Chondrocyte (in vitro differentiated cells): ENCODE data around the gene KRTAP9-9. TPM values are rescaled to one million over a fixed set of nuclear protein-coding genes. Genes with fewer than 3 reads are reported as not detected.
"Not testable (repeated sequence)": the region's sequence is repeated elsewhere in the genome, so short reads cannot be mapped to it uniquely, and the experiment has no call there.

Source experiments
- DNase-seq: peaks from one replicate; pipeline ENCODE4 v3.0.0; 2021; ENCODE audit warnings: mixed read lengths, low spot score
- H3K27ac Mint-ChIP-seq: one replicate; pipeline ENCODE4 v1.8.0; 2021; ENCODE audit warnings: mild to moderate bottlenecking, moderate library complexity, mixed read lengths; ENCODE audit not compliant: unreplicated experiment
- H3K27me3 Mint-ChIP-seq: 2 replicates; pipeline ENCODE4 v1.8.0; 2021; ENCODE audit warnings: low read depth, mixed read lengths
- H3K36me3 Mint-ChIP-seq: 2 replicates; pipeline ENCODE4 v1.8.0; 2021; ENCODE audit warnings: low read depth, mixed read lengths
- H3K4me1 Mint-ChIP-seq: 2 replicates; pipeline ENCODE4 v1.8.0; 2021; ENCODE audit warnings: low read depth, mild to moderate bottlenecking, mixed read lengths
- H3K4me3 Mint-ChIP-seq: one replicate; pipeline ENCODE4 v1.8.0; 2021; ENCODE audit warnings: mild to moderate bottlenecking, moderate library complexity, mixed read lengths; ENCODE audit not compliant: unreplicated experiment
- H3K9me3 Mint-ChIP-seq: 2 replicates; pipeline ENCODE4 v1.8.0; 2021; ENCODE audit warnings: low read depth, mixed read lengths
- total RNA-seq: library from RNA; stranded (reverse); gene quantifications from 3 replicates; pipeline ENCODE4 v1.2.1, GENCODE V29; 2021
- TF ChIP-seq, protein P1 (sequence below): fragments of 200-600 bp; sonication (generic); IDR thresholded peaks from 2 replicates; pipeline ENCODE4 v1.5.0; 2021; ENCODE audit warnings: antibody characterized with exemption, mild to moderate bottlenecking, moderate library complexity

Gene KRTAP9-9
- total RNA-seq, 1 donor from 2014 or later, result not detected

- TF ChIP-seq, protein P1, sequence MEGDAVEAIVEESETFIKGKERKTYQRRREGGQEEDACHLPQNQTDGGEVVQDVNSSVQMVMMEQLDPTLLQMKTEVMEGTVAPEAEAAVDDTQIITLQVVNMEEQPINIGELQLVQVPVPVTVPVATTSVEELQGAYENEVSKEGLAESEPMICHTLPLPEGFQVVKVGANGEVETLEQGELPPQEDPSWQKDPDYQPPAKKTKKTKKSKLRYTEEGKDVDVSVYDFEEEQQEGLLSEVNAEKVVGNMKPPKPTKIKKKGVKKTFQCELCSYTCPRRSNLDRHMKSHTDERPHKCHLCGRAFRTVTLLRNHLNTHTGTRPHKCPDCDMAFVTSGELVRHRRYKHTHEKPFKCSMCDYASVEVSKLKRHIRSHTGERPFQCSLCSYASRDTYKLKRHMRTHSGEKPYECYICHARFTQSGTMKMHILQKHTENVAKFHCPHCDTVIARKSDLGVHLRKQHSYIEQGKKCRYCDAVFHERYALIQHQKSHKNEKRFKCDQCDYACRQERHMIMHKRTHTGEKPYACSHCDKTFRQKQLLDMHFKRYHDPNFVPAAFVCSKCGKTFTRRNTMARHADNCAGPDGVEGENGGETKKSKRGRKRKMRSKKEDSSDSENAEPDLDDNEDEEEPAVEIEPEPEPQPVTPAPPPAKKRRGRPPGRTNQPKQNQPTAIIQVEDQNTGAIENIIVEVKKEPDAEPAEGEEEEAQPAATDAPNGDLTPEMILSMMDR, result no peak
- Mint-ChIP-seq H3K27me3 (peaks cover 20% of the 10 kb centered on the region), H3K27ac (no peak overlapping the region), H3K36me3 (no peaks in the 10 kb centered on the region), H3K9me3 (peaks cover 2% of the 10 kb centered on the region), H3K4me3 (no peak overlapping the region), H3K4me1 (no peaks in the 10 kb centered on the region)
- DNase-seq, result no peak
Measured at GRCh38 chr17:41226051-41226450, 29.1 kb upstream of the KRTAP9-9 start.

- peaks cover 19% of the 10 kb centered on the region for H3K27me3 Mint-ChIP-seq
- not testable (repeated sequence) for H3K27ac Mint-ChIP-seq, H3K36me3 Mint-ChIP-seq, H3K4me3 Mint-ChIP-seq, H3K9me3 Mint-ChIP-seq, H3K4me1 Mint-ChIP-seq, DNase-seq
Measured at GRCh38 chr17:41226598-41227095, 28.5 kb upstream of the KRTAP9-9 start, which contains the start of gene KRTAP9-2. Gene KRTAP9-2 (plus strand): TSS chr17:41226648. CDS start chr17:41226655, 7 bp downstream.

GRCh38 chr17:41230094-41230493 is 25.1 kb upstream of the KRTAP9-9 start:
- no peaks in the 10 kb centered on the region for H3K9me3 Mint-ChIP-seq
- DNase-seq, result no peak
- no peak overlapping the region for H3K4me3 Mint-ChIP-seq
- no peaks in the 10 kb centered on the region for H3K4me1 Mint-ChIP-seq
- peaks cover 44% of the 10 kb centered on the region for H3K27me3 Mint-ChIP-seq
- no peak overlapping the region for H3K27ac Mint-ChIP-seq
- no peaks in the 10 kb centered on the region for H3K36me3 Mint-ChIP-seq
- TF ChIP-seq, protein P1, result no peak

DNA sequence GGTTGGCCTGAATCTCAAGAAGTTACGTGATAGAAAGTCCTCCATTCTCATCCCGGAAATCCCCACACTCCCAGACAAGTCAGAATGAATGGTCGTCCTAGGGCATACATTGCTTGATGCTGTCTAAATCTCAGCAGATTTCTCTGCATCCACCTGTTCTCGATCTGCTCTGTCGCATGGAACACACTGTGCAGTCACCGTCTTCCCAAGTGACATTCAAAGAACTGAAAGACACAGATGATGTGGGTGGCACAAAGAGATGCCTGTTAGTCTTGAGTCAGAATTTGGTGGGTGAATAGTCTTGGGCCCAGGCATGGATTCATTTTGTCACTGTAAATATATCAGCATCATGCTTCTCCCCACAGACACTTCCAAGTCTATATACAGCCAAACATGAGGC is 23.5 kb upstream of the KRTAP9-9 start:
- DNase-seq, result no peak
- no peak overlapping the region for H3K4me3 Mint-ChIP-seq
- H3K27ac Mint-ChIP-seq, result no peak overlapping the region
- H3K9me3 Mint-ChIP-seq, result no peaks in the 10 kb centered on the region
- no peaks in the 10 kb centered on the region for H3K36me3 Mint-ChIP-seq
- no peaks in the 10 kb centered on the region for H3K4me1 Mint-ChIP-seq
- H3K27me3 Mint-ChIP-seq, result peaks cover 50% of the 10 kb centered on the region
- TF ChIP-seq, protein P1, result no peak

- peaks cover 55% of the 10 kb centered on the region for H3K27me3 Mint-ChIP-seq
- H3K27ac Mint-ChIP-seq, H3K9me3 Mint-ChIP-seq, H3K4me1 Mint-ChIP-seq, H3K36me3 Mint-ChIP-seq, H3K4me3 Mint-ChIP-seq, DNase-seq: not testable (repeated sequence)
Measured at GRCh38 chr17:41232399-41233105, 22.6 kb upstream of the KRTAP9-9 start, which contains the start of gene KRTAP9-3. Gene KRTAP9-3 (plus strand): TSS chr17:41232449. CDS start chr17:41232502, 53 bp downstream.

DNA sequence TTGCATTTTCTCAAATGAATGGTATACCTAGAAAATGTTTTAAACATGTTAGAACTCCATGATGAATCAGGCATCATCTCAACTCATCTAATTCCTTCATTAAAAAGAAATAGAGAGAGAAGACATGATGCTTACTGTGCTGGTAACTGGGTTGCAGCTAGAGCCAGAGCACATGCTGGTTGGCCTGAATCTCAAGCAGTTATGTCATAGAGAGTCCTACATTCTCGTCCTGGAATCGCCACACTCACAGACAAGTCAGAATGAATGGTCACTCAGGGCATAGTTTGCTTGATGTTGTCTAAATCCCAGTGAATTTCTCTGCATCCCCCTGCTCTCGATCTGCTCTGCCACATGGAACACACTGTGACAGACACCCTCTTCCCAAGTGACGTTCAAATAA is 18.1 kb upstream of the KRTAP9-9 start:
- H3K4me1 Mint-ChIP-seq, DNase-seq, H3K9me3 Mint-ChIP-seq, H3K4me3 Mint-ChIP-seq, H3K36me3 Mint-ChIP-seq, H3K27ac Mint-ChIP-seq: not testable (repeated sequence)
- H3K27me3 Mint-ChIP-seq, result peaks cover 57% of the 10 kb centered on the region

DNA sequence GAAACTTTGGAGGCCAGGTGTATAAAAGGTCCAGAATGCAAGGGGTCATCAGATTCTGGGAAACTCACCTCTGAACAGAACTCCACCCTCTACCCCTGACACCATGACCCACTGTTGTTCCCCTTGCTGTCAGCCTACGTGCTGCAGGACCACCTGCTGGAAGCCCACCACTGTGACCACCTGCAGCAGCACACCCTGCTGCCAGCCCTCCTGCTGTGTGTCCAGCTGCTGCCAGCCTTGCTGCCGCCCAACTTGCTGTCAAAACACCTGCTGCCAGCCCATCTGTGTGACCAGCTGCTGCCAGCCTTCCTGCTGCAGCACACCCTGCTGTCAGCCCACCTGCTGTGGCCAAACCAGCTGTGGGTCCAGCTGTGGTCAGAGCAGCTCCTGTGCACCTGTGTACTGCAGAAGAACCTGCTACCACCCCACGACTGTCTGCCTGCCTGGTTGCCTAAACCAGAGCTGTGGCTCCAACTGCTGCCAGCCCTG is 17.2 kb upstream of the KRTAP9-9 start, which contains the start of gene KRTAP9-8:
TSS of gene KRTAP9-8 (plus strand) at position 51 of the 489 bp plus-strand sequence. CDS start at position 104, 53 bp downstream.
- DNase-seq, H3K4me3 Mint-ChIP-seq, H3K4me1 Mint-ChIP-seq, H3K9me3 Mint-ChIP-seq, H3K27ac Mint-ChIP-seq: not testable (repeated sequence)
- peaks cover 59% of the 10 kb centered on the region for H3K27me3 Mint-ChIP-seq
- H3K36me3 Mint-ChIP-seq, result peaks cover 11% of the 10 kb centered on the region

DNA sequence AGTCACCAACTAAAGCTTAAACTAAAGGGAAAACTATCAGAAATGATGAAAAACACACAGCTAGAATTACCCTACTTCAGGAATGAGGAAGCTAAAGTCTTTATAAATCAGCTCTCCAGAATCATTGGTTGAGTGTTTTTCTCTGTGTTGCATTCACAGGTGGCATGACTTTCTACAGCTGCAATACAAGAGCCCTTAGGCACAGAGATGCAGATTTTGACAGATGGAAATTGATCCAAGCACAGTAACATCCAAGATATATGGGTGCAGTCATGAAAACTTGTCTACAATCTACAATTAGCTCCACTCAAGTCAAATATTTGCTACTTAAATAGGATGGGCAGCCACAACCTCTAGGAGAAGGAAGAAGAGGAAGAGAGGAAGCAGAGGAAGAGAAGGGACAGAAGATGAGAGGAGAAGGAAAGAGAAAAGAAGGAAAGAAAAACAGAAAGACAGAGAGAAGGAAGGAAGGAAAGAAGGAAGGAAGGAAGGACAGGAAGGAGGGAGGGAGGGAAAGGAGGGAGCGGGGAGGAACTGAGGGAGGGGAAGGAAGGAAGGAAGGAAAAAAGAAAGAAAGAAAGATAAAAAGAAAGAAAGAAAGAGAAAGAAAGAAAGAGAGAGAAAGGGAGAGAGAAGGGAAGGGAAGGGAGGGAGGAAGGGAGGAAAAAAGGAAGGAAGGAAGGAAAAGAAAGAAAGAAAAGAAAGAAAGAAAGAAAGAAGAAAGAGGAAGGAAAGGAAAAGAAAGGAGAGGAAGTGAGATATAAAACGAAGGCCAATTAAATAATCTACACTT is 8.0 kb upstream of the KRTAP9-9 start:
- not testable (repeated sequence) for H3K9me3 Mint-ChIP-seq, H3K36me3 Mint-ChIP-seq, H3K4me1 Mint-ChIP-seq, DNase-seq, H3K4me3 Mint-ChIP-seq, H3K27ac Mint-ChIP-seq
- H3K27me3 Mint-ChIP-seq, result peaks cover 54% of the 10 kb centered on the region

GRCh38 chr17:41249637-41250240 is 5.4 kb upstream of the KRTAP9-9 start, which contains the start of gene KRTAP9-4:
Gene KRTAP9-4 (plus strand): TSS chr17:41249687. CDS start chr17:41249721, 34 bp downstream.
- H3K9me3 Mint-ChIP-seq, H3K27ac Mint-ChIP-seq, H3K4me1 Mint-ChIP-seq, H3K36me3 Mint-ChIP-seq, H3K4me3 Mint-ChIP-seq, DNase-seq: not testable (repeated sequence)
- H3K27me3 Mint-ChIP-seq, result peaks cover 51% of the 10 kb centered on the region
